ENCODE results near the gene SLC35G3. TPM values are rescaled to one million over a fixed set of nuclear protein-coding genes. Genes with fewer than 3 reads are reported as not detected.

Gene SLC35G3
- total RNA-seq, 2 experiments from 2014 or later, result not detected

DNA sequence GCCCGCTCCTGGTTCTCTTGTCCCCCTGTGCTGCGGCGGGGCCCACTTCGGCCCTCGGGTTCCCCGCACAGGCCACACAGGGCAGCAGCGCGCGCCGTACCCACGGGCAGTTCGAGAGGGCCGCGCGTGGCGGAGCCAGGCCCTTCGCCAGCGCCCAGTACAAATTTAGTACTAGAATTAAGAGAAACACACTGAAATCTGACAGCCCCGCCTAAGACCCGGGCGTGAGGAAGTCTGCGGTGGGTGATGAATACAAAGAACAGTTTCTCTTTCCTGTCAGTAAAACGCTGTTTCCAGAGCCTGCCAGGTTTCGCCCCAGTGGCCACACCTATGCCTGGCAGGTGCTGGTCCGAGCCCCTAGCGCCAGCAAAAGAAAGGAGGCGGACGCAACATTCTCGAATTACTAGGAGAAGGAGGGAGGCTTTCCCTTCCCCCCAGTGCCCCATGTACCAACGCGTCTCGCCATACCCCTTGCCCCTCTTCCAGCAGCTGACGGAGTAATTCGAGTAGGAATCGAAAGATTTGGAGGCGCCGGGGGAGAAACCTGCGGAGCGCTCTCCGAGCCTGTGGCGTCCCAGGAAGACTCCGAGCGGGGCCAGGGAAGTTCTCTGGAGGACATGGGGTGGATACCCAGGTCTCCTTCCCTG, 48.1 kb upstream of the SLC35G3 start:
- H3K4me3 Mint-ChIP-seq, result peak overlapping the region; percentile 99
- H3K4me1 Mint-ChIP-seq (ENCODE audit: low read depth), result peaks cover 61% of the 10 kb centered on the region
- intact Hi-C loops (cut with DNase I, micrococcal nuclease), result loop anchor here (1.0 to 10.0 kb wide), 8 partner anchors 24 to 503 kb away; partner anchors contain the start of gene SLFN11 (in 1 of the 2)
- Histone ChIP-seq H3K4me3 (ENCODE audit: low read length) (peak overlapping the region; percentile 99), H3K9me3 (ENCODE audit: control insufficient read depth in 1 of 2, insufficient read depth in 1 of 2, low read length in 2 of 2) (no peaks in the 10 kb centered on the region), H3K36me3 (ENCODE audit: insufficient read depth, low read length) (peaks cover 23% of the 10 kb centered on the region), H3K4me1 (ENCODE audit: insufficient read depth, low read length) (peaks cover 42% of the 10 kb centered on the region), H3K27ac (ENCODE audit: low read depth in 1 of 2, low read length in 2 of 2) (peak overlapping the region; percentile 92 to 99), H3K27me3 (ENCODE audit: control insufficient read depth in 1 of 2, insufficient read depth in 2 of 2, low read length in 2 of 2) (no peaks in the 10 kb centered on the region)
- ChIA-PET CTCF (interaction anchor here (0.8 to 4.5 kb wide), 11 partner anchors 15 to 336 kb away, joined by 3 to 19 read pairs (median 3); partner anchors contain the start of gene PEX12), POLR2A (interaction anchor here (0.8 to 10.9 kb wide), 40 partner anchors 11 to 566 kb away, joined by 3 to 440 read pairs (median 8); partner anchors contain the start of genes AP2B1, NLE1, PEX12 and SLFN11)
- H3K36me3 Mint-ChIP-seq (ENCODE audit: low read depth), result peaks cover 80% of the 10 kb centered on the region
- ATAC-seq (ENCODE audit: poor library complexity) (peak; percentile 61), DNase-seq (peak; percentile 72 to 94 (median 83))
- H3K9me3 Mint-ChIP-seq, result no peaks in the 10 kb centered on the region
- TF ChIP-seq, protein P1, sequence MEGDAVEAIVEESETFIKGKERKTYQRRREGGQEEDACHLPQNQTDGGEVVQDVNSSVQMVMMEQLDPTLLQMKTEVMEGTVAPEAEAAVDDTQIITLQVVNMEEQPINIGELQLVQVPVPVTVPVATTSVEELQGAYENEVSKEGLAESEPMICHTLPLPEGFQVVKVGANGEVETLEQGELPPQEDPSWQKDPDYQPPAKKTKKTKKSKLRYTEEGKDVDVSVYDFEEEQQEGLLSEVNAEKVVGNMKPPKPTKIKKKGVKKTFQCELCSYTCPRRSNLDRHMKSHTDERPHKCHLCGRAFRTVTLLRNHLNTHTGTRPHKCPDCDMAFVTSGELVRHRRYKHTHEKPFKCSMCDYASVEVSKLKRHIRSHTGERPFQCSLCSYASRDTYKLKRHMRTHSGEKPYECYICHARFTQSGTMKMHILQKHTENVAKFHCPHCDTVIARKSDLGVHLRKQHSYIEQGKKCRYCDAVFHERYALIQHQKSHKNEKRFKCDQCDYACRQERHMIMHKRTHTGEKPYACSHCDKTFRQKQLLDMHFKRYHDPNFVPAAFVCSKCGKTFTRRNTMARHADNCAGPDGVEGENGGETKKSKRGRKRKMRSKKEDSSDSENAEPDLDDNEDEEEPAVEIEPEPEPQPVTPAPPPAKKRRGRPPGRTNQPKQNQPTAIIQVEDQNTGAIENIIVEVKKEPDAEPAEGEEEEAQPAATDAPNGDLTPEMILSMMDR (IDR thresholded peaks at IDR 0.05), result peak; percentile 65
- H3K27me3 Mint-ChIP-seq, result no peaks in the 10 kb centered on the region
- peak overlapping the region; percentile 100 for H3K27ac Mint-ChIP-seq

DNA sequence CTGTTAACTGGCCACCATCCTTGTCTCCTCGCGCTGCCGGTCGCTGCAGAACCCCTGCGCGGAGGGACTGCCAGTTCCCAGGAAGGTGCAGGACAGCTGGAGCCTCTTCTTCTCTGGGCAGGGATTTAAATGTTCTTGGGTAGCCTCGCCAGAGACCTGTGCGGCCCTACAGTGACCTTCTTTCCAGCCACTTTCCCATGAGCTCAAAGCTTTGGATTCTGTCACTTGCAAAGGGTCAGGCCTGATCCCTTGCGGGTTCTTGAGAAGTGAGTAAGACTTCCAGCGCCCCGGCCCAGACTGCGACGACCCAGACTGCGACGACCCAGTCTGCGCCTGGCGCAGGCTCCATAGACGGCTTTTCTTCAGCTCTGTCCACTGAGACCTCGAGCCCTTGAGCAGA, 47.3 kb upstream of the SLC35G3 start:
- no peak for ATAC-seq (ENCODE audit: poor library complexity)
- H3K4me3 ChIP-seq (ENCODE audit: low read length), result peak overlapping the region; percentile 99
- CTCF ChIA-PET, result interaction anchor here (1.2 to 4.5 kb wide), 6 partner anchors 24 to 298 kb away, joined by 3 to 19 read pairs (median 8); no protein-coding TSS in a partner anchor
- intact Hi-C loops (cut with DNase I, micrococcal nuclease), result loop anchor here in 1 of 2 experiments (1.0 to 10.0 kb wide), 3 partner anchors 69 to 503 kb away; partner anchors contain the start of gene SLFN11
- H3K36me3 ChIP-seq (ENCODE audit: insufficient read depth, low read length), result peaks cover 19% of the 10 kb centered on the region
- Mint-ChIP-seq H3K36me3 (ENCODE audit: low read depth) (peaks cover 75% of the 10 kb centered on the region), H3K4me1 (ENCODE audit: low read depth) (peaks cover 63% of the 10 kb centered on the region), H3K9me3 (no peaks in the 10 kb centered on the region), H3K4me3 (peak overlapping the region; percentile 99), H3K27ac (peak overlapping the region; percentile 100), H3K27me3 (no peaks in the 10 kb centered on the region)
- TF ChIP-seq, protein P1 (IDR thresholded peaks at IDR 0.05), result no peak
- H3K27ac ChIP-seq (ENCODE audit: low read depth in 1 of 2, low read length in 2 of 2), result peak overlapping the region; percentile 92 to 99
- peaks cover 42% of the 10 kb centered on the region for H3K4me1 ChIP-seq (ENCODE audit: insufficient read depth, low read length)
- peak in 13 of 14 experiments; percentile 11 to 71 (median 48) for DNase-seq
- POLR2A ChIA-PET, result interaction anchor here (0.7 to 10.9 kb wide), 26 partner anchors 10 to 337 kb away, joined by 3 to 440 read pairs (median 8); partner anchors contain the start of genes NLE1, PEX12, SLFN11 and SLFN12L
- no peaks in the 10 kb centered on the region for H3K27me3 ChIP-seq (ENCODE audit: control insufficient read depth in 1 of 2, insufficient read depth in 2 of 2, low read length in 2 of 2)
- no peaks in the 10 kb centered on the region for H3K9me3 ChIP-seq (ENCODE audit: control insufficient read depth in 1 of 2, insufficient read depth in 1 of 2, low read length in 2 of 2)

DNA sequence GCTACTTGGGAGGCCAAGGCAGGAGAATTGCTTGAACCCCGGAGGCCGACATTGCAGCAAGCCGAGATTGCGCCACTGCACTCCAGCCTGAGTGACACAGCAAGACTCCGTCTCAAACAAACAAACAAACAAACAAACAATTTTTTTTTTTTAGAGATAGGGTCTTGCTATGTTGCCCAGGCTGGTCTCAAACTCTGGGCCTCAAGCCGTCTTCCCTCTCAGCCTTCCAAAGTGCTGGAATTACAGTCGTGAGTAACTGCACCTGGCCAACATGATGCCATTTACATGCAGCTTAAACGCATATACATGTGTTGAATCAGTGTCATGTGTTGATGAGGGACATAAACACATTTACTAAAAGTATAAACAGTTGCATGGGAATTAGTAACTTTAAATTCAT, 46.7 kb upstream of the SLC35G3 start:
- POLR2A ChIA-PET, result interaction anchor here (0.7 to 10.9 kb wide), 34 partner anchors 9 to 525 kb away, joined by 3 to 440 read pairs (median 5); partner anchors contain the start of genes NLE1, PEX12, SLFN11 and SLFN12L
- H3K9me3 Mint-ChIP-seq, result no peaks in the 10 kb centered on the region
- H3K27me3 ChIP-seq (ENCODE audit: control insufficient read depth in 1 of 2, insufficient read depth in 2 of 2, low read length in 2 of 2), result no peaks in the 10 kb centered on the region
- H3K36me3 ChIP-seq (ENCODE audit: insufficient read depth, low read length), result peaks cover 14% of the 10 kb centered on the region
- peaks cover 63% of the 10 kb centered on the region for H3K4me1 Mint-ChIP-seq (ENCODE audit: low read depth)
- H3K36me3 Mint-ChIP-seq (ENCODE audit: low read depth), result peaks cover 75% of the 10 kb centered on the region
- intact Hi-C loops (cut with DNase I, micrococcal nuclease), result loop anchor here in 1 of 2 experiments (1.0 to 10.0 kb wide), 3 partner anchors 69 to 504 kb away; partner anchors contain the start of gene SLFN11
- H3K27me3 Mint-ChIP-seq, result no peaks in the 10 kb centered on the region
- peak overlapping the region; percentile 99 for H3K4me3 ChIP-seq (ENCODE audit: low read length)
- peak overlapping the region; percentile 99 for H3K4me3 Mint-ChIP-seq
- H3K27ac Mint-ChIP-seq, result peak overlapping the region; percentile 100
- ATAC-seq (ENCODE audit: poor library complexity) (no peak), DNase-seq (no peak)
- peaks cover 44% of the 10 kb centered on the region for H3K4me1 ChIP-seq (ENCODE audit: insufficient read depth, low read length)
- TF ChIP-seq, protein P1 (IDR thresholded peaks at IDR 0.05), result no peak
- CTCF ChIA-PET, result interaction anchor here (1.2 to 4.5 kb wide), 7 partner anchors 23 to 298 kb away, joined by 3 to 19 read pairs (median 9); no protein-coding TSS in a partner anchor
- H3K27ac ChIP-seq (ENCODE audit: low read depth in 1 of 2, low read length in 2 of 2), result peak overlapping the region; percentile 92 to 99
- H3K9me3 ChIP-seq (ENCODE audit: control insufficient read depth in 1 of 2, insufficient read depth in 1 of 2, low read length in 2 of 2), result no peaks in the 10 kb centered on the region

Data from CD4-positive, alpha-beta T cell (primary cell).